ENCODE measurements around the gene CFAP45. TPM values are rescaled to one million over a fixed set of nuclear protein-coding genes. Genes with fewer than 3 reads are reported as not detected.
"Not testable (repeated sequence)": the region's sequence is repeated elsewhere in the genome, so short reads cannot be mapped to it uniquely, and the experiment has no call there.

The CFAP45 gene
- total RNA-seq, 1 donor from 2014 or later: 0.37 TPM

DNA sequence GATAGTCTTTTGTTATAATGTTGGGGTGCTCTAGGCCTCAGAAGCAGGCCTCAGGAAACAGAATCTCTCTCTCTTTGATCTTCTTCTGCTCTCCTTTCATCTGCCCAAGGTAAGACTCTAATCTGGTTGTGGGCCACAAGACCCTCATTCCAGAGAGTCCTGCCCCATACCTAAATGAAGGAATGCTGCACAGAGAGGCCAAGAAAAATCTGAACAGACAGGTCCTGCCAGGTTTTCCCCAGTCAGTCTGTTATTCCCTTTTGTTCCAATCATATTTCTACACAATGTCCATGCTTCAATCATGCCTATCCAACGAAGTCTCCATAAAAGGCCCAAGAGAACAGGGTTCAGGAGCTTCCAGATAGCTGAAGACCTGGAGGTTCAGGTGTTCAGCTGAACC, 7.0 kb upstream of the CFAP45 start:
- no peak for DNase-seq (ENCODE audit: low spot score)

DNA sequence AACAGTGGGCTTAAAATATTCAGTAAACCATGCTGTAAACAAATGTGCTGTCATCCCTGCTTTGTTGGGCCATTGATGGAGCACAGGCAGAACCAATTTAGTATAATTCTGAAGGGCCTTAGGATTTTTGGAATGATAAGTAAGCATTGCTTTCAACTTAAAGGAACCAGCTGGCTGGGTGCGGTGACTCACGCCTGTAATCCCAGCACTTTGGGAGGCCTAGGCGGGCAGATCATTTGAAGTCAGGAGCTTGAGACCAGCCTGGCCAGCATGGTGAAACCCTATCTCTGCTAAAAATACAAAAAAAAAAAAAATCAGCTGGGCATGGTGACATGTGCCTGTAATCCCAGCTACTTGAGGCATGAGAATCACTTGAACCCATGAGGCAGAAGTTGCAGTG, 4.1 kb upstream of the CFAP45 start:
- DNase-seq (ENCODE audit: low spot score): not testable (repeated sequence)

DNA sequence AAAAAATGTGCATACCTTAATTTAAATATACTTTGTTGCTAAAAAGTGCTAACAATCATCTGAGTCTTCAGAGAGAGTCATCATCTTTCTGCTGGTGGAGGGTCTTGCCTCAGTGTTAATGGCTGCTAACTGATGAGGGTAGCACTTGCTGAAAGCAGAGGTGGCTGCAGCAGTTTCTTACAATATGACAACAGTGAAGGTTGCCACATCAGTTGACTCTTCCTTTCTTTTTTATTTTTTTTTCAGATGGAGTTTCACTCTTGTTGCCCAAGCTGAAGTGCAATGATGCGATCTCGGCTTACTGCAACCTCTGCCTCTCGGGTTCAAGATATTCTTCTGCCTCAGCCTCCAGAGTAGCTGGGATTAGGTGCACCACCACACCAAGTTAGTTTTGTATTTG, 2.6 kb upstream of the CFAP45 start:
- DNase-seq (ENCODE audit: low spot score): no peak

DNA sequence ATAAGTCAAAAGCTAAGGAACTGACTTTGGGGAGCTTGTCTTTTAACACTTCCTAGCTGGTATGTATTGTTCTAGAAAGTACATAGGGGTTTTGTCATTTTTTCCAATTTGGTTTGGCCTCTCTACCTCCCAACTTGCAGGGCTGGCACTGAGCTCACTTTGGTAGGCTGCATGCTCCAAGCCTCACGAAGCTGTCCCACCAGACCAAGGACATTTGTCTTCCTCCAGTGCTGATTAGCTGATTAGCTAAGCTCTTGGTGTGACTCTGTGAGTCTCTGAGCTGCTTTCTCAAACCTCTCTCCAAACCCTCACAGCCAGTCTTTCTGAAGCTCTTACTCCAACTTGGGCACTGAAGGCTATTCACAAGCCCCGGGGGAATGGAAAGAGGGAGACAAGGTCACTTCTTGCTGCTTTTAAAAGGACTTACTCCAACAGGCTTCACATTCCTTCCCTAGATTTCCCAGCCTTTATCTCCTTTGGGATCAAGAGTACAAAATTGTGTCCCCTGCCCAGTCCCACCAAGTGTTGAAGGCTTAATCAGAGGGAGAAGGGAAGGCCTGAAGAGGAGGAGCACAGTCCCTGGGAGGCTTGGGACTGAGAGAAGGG, 893 bp upstream of the CFAP45 start:
- DNase-seq (ENCODE audit: low spot score): no peak

DNA sequence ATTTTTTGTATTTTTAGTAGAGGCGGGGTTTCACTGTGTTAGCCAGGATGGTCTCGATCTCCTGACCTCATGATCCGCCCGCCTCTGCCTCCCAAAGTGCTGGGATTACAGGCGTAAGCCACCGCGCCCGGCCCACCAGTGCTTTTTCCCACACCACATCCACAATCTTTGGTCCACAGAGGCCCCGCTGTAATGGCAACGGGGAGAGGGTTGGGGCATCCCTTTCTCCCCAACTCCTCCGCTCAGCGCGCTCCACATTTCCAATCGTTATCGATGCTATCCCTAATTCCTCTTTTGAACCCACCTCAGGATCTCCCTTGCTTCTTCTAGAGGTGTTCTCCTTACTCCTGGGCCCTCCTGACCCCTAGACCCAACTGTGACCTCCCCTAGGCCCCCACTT, 331 bp downstream of the CFAP45 start:
- DNase-seq (ENCODE audit: low spot score): not testable (repeated sequence)

DNA sequence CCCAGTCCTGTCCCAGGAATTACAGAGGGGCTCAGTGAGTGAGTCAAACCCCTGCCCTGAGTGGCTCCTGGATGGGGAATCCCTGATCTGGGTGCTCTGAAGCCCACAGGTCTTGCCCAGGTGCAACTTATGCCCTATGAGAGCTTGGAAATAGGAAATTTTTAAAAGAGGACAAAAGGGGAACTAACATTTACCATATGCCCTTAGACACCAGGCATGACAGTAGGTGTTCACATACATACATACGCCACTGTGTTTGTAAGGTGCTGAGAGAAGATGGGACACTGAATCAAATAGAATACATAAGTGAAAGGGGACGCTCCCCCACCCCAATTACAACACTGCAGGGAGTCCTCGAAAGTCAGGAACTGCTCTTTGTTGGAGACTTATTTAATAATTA, 1.4 kb downstream of the CFAP45 start:
- no peak for DNase-seq (ENCODE audit: low spot score)

DNA sequence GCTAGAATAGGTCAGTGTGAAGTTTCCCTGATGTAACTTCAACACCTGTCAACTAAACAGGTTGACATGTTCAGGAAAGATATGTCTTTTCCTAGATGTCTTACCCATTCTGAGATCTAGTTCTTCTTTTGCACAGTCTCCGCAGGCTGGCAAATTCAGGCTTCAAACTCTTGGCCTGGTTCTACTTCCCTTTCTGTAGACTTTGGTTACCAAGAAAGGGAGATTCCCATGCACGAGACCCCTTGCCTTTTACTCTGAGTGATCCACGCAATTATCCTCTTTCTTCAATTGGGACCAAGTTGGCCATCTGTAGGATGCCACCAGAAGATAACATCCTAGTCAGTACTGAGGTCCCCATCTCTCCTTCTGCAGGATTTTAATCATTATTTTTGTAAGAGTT, 2.0 kb downstream of the CFAP45 start:
- DNase-seq (ENCODE audit: low spot score): no peak

DNA sequence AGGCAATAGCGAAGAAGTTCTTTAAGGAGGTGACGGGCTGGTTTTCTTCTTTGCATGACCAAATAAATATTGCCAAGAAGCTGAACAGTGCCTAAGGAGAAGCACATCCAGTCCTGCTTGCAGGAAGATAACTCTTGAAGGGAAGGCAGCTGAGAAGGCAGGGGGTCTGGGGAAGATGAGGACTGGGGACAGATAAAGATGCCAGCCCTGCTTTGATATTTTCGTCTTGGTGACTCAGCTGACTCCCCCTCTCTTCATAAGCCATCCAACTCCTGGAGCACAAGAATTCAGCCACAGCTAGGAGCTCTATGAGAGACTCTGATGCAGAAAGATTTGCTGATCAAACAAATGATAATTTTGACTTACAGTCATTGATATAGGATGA, 3.4 kb downstream of the CFAP45 start:
- no peak for DNase-seq (ENCODE audit: low spot score)

DNA sequence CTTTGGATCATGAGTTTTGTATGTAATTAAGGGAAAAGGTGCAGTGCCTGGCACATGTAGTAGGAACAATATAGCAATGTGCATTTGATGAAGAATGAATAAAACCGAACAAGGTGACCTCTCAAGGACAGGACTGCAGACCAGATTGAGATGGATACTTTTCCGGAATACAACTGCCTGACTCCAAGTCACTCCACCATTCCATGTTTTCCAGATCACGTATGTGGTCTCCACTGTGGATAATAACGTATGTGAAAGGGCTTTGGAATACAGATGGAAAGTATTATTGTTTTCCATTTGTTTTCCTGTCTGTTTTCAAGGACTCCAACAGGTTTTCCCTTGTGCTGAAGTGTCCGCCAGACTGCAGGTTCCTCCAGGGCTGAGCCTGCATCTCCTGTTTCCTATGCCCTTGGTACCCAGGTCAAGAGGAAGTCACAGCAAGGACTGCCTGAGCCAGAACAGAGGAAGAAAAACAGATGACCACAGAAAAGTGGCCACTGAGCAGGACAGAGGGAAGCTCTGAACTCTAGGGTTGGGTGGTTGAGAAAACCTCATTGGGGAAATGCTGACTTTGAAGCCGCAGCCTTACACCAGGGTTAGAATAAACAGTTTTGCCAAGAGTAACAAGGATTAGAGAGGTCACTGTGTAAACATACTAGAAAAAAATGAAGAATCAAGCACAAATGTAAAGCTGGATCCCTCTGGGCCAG, 4.0 kb downstream of the CFAP45 start:
- DNase-seq (ENCODE audit: low spot score): no peak

DNA sequence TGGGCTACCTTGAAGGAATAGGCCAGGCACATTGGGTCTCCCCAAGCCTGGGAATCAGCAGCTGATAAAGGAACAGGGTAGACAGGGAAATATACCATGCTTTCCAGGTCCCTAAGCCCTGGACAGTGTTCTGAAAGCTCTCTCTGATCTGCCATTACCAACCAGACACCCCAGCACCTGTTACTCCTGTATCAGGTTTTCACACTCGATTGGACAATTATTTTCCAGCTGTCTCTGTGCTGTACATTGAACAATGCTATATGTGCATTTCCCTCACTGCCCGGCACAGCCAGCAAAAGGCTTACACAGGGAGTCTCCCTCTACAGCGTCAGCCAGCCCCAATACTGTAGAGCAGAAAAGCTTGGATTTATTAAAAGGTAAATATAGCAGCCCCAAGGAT, 4.7 kb downstream of the CFAP45 start:
- no peak for DNase-seq (ENCODE audit: low spot score)

DNA sequence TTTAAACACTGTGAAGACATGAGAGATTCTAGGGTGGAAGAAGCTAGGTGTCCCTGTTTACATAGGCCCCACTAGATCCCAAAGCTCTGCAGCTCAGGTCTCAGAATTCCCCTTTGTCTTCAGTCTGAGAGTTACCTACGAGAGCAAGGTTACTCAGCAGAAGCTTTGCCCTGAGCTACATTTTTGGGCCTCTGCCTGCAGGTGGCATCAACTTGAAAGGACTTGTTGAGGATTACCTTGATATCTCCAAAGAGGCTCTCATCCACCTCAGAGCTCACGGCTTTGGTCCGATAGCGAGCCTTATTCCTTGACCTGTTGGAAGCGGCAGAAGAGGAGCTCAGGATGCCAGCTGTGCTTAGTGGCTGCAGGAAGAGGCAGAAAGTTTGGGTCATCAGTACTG, 7.0 kb downstream of the CFAP45 start:
- DNase-seq (ENCODE audit: low spot score): peak; percentile 45

DNA sequence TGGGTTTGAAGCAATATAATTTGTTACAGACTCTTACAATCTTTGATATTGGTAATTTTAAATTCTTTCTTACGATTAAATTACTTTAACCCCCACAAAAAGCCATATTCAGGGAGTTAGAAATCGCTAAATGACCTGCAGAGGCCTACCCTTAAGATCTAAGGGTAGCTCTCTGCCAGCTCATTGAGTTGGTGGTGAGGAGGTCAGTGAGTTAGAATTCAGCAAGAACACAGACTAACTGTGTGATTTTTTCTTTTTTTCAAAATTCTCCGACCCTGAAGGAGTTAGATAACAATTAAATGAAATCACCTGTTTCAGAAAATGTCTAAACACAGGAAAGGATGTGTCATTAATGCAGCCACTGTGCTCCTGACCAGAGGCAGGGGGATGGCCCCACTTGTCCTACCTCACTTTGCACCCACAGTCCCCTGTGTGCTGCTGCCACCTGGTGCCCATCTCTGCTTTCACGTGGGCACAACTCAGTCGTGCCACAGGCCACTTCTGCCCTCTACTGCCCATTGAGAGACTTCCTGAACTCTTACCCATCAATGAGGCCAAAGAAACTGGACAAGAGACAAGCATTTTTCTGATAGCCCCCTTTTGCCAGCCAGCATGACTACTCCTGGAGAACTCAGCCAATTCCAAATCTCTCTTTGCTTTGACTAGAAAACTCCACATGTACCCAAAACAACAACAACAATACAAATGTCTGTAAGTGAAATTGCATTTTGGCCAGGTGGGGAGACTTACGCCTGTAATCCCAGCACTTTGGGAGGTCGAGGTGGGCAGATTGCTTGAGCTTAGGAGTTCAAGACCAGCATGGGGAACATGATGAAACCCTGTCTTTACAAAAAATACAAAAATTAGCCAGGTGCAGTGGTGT, 8.4 kb downstream of the CFAP45 start:
- peak; percentile 83 for DNase-seq (ENCODE audit: low spot score)

DNA sequence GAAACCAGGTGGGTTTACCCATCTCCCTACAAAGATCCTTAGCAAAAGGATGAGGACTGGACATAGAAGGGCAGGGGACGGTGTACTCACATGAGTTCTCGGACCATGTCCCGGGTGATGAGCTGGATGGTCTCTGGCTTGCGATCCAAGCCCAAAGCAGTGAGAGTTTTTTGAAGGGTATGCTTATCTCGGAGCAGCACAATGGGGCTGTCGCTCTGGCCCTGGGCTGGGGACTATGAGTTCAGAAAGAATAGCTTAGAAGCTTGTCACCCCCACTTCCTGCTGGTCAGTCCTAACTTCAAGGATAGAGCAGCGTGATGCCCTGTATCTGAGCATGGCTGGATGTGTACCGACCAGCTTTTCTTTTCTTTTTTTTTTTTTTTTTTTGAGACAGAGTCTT, 9.6 kb downstream of the CFAP45 start:
- DNase-seq (ENCODE audit: low spot score): no peak

DNA sequence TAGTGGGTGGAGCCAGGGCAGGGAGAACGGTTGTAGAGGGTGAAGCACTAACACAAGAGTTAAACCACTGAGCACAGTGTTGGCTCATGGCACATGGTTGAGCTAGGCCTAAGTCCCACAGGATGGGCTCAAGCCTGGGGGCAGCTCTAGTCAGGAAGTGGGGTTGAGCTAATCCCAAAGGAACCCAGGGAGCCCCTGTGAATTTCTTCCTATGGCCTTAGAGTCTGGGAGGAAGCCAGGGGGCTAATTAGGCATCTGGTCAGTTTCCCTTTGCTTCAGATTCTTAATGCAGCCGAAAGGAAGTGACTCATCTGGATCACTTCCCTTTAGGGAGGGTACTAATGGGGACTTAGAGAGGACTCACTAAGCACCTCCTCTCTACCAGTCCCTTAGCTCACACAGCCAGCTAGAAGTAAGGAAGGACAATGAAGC, 10.1 kb downstream of the CFAP45 start:
- DNase-seq (ENCODE audit: low spot score): peak; percentile 32

DNA sequence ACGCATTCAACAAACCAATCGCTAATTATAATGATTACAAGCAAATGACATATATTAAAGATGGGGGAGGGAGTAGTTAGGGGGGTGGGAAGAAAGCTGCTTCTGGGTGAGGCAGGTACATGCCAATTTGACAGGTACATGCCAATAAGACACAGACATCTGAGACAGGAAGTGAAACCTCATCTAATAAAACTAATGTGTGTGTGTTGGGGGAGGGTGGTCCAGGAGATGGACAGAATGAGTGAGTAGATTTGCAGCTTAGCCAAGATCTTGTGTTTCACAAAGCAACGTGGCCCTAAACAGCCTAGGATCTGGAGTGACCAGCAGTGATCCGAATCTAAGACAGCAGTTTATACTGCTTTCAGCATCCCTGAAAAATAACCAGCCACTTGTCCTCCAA, 10.8 kb downstream of the CFAP45 start:
- DNase-seq (ENCODE audit: low spot score): no peak

DNA sequence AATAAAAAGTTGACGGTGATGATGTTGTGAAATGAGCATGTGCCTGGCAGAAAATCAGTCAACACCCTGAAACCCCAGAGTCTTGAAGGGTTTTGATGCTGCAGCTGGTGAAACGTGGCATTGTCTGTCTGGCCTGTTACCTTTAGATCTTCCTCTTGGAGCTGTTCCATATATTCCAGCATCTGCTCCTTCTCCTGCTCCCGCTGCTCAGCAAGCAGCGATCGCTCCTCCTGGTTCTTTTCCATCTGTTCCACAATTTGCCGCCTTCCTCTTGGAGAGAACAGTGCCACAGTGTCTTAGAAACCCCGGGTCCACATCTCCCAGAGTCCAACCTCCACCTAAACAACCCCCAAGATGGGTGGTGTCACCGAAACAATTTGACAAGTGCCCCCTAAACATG, 15.7 kb downstream of the CFAP45 start:
- DNase-seq (ENCODE audit: low spot score): no peak

DNA sequence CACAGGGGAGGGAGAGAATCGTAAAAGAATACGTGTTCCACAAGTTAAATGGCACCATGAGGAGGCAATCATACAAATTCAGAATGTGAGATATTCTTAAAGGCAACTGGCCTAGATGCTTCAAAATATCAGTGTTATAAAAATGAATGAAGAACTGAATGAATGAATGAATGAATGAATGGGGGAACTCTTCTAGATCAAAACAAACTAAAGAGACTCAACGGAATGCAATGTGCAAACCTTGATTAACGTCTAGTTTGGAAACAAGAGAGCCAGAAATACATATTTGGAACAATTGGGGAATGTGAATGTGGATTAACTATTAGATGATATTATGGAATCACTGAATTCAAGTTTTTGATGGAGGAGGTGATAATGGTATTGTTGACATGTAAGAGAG, 16.8 kb downstream of the CFAP45 start:
- DNase-seq (ENCODE audit: low spot score): no peak

DNA sequence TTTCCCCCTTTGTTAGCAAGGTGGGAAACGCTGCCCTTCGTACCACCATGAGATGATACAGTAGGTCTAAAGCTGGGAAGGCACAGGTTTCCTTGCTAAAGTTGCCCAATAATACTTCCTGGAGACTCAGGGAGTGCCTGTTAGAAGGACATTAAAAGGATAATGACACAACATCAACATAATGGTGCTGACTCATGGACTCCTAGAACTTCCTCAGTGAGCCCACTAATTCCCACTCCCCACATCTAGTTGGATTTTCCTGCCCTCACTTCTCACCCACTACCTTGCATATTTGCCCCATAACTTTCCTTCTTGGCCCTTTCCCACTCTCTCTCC, 17.5 kb downstream of the CFAP45 start:
- DNase-seq (ENCODE audit: low spot score): no peak

DNA sequence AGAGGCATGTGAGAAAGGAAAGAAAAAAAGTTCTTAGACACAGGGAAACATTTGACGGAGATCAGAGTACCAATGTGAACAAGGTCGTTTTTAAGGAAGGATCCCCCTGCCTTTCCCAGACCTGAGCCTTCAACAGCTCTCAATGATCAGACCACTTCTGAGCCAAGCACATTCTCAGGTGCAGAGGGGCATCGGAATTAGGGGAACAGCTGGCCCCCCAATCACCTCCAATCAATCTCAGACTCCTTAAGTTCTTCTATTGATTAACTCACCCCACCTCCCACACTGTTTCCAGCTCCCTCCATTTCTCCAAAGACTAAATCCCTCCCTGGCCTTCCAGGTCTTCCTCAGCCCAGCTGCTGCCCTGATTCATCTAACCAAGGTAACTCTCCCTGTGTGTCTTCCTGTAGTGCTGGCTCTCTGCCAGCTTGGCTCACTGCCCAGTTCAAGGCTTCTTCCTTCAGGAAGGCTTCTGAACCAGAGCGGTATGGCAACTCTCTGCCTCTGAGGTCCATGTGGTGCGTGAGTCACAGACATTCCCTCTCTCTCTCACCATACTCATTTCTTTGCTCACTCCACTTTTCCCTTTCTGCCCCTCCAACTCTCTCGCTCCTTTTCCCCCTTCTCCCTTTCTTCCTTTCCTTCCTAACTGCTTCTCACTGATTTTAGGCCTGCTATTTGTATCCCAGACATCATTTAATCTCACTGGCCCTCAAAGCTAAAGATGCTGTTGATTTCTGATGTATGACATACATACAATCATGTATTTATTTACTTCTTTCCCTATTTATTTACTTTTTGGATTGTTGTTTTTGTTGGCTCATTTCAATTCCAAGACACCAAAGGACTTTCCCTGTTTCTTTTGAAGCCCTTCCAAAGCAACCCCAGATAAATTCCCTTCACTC, 18.1 kb downstream of the CFAP45 start:
- DNase-seq (ENCODE audit: low spot score): peak; percentile 96

DNA sequence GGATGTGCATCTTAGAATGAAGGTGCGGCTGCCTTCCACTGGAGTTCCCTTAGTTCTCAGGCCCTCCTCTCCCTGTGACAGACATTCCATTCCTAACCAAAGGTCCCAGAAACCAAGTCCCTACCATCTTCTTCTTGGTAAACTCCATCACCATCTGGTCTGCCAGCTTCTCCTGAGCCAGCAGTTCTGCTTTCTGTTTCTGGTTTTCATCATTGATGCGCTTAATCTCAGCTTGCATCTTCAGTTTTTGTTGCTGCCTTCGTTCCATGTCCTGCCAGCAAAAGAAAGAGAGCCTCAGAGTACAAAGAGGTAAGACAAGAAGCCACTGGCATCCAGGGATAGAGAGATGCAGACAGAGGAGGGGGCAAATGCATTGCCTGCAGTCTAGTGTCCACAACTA, 19.5 kb downstream of the CFAP45 start:
- no peak for DNase-seq (ENCODE audit: low spot score)

DNA sequence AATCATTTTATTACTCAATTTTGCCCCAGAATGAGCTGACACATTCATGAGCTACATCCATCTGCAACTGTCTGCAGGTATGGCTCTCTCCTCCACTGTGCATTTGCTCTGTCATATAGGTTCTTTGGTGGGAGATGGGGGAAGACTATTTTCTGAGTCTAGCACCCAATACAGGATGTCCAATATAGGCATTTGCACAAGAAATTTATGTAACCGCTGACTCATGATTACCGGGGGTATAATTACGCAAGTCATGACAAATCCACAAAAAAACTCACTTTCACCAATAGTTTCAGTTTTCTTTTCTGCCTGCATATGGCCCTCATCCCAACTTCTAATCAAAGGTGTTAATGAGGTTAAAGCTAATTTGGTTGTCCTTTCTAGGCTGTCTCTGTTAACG, 20.0 kb downstream of the CFAP45 start:
- DNase-seq (ENCODE audit: low spot score): no peak

DNA sequence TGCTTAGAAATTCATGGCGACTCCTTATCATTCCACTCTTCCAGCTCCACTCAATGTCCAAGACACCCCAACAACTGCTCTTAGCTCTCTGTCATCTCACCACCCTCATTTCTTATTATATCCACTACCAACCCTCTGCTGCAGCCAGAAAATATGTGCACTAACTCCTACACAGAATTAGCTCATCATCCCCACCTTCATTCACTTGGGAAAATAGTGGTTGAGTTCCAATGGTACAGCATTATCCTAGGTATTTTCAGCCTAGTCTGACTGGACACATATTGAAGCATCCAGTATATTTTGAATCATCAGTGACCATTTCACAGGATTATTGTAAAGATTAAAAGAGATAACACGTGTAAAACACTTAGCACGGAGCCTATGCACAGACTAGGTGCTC, 20.8 kb downstream of the CFAP45 start:
- DNase-seq (ENCODE audit: low spot score): no peak
